Peyer's patch (tissue), 4 donors: ENCODE measurements around the gene SLC7A8. TPM values are rescaled to one million over a fixed set of nuclear protein-coding genes. Genes with fewer than 3 reads are reported as not detected.

Experiments
- DNase-seq, 3 donors: peaks; one replicate each; pipeline ENCODE4 v3.0.0-alpha.2; 2017 to 2019
- H3K27ac ChIP-seq, 4 donors: fragments of 200-600 bp; sonication (generic); one replicate each; pipeline ENCODE4 v1.5.1; 2016 to 2019
- H3K27me3 ChIP-seq, 2 donors: fragments of 200-600 bp; sonication (generic); one replicate each; pipeline ENCODE4 v1.5.1; 2019
- H3K36me3 ChIP-seq, 3 donors: fragments of 200-600 bp; sonication (generic); one replicate each; pipeline ENCODE4 v1.5.1; 2016 to 2019
- H3K4me1 ChIP-seq, 4 donors: fragments of 200-600 bp; sonication (generic); one replicate each; pipeline ENCODE4 v1.5.1; 2016 to 2019
- H3K4me3 ChIP-seq, 4 donors: fragments of 200-600 bp; sonication (generic); 1 replicate in 3 of 4; 2 replicates in 1 of 4; pipeline ENCODE4 v1.5.1; 2016 to 2019; ENCODE audit warnings: mild to moderate bottlenecking in 1 of 4
- H3K9me3 ChIP-seq, 4 donors: fragments of 200-600 bp; sonication (generic); one replicate each; pipeline ENCODE4 v1.5.1; 2016 to 2019; ENCODE audit warnings: mild to moderate bottlenecking in 1 of 4
- POLR2A ChIP-seq, 2 donors: fragments of 450-650 bp; IDR thresholded peaks; one replicate each; pipeline ENCODE4 v1.5.1; 2017; ENCODE audit warnings: antibody characterized with exemption in 2 of 2, mild to moderate bottlenecking in 2 of 2, moderate library complexity in 2 of 2
- total RNA-seq, 4 donors: library from RNA; depleted of rRNA; stranded (reverse); fragments of >200 nt; gene quantifications; one replicate each; pipeline ENCODE4 v1.1.0, GENCODE V29; 2016
- TF ChIP-seq, protein P1 (sequence below), 6 experiments: fragments of 450-650 bp in 4 of 6; fragments of 200-600 bp in 2 of 6; sonication (generic) in 1 of 6; IDR thresholded peaks; one replicate each; pipeline ENCODE4 v1.5.1; 2017 to 2019; ENCODE audit warnings: antibody characterized with exemption in 6 of 6, mild to moderate bottlenecking in 3 of 6, moderate library complexity in 1 of 6

The SLC7A8 gene
- total RNA-seq, 4 donors from 2014 or later, result 21.8 to 56.9 (median 35.0) TPM

DNA sequence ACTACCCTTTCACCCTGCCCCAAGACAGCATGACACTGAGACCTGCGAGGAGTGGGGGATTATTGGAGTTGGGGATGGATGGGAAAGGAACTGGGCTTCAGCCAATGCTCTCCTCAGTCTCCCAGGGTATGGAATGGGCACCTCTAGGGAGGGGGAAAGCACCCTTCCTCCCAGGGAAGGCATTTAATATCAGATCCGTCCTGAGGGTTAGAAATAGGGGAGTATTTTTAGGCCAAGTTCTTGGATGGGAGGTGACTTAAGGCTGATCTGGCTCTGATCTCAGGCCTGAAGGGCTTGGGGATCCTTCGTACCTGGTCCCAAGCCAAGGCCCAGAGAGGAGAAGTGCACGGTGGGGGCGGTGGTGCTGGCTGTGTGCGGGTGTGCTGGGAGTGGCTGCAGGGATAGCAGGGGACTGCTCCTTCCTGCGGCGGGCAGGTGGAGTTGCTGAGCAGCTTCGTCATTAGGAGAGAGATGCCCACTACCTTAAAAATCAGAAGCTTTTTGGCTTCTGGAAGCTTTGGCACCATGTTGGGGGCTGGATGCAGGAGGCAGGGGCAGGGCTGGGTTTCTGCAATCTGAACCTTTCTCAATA is 57.4 kb downstream of the SLC7A8 start:
- no peak for DNase-seq
- no peaks in the 10 kb centered on the region for H3K27me3 ChIP-seq
- peaks cover 0 to 7% (median 0%) of the 10 kb centered on the region in 4 donors for H3K4me1 ChIP-seq
- no peak overlapping the region for H3K27ac ChIP-seq
- H3K9me3 ChIP-seq, result no peaks in the 10 kb centered on the region
- TF ChIP-seq, protein P1, sequence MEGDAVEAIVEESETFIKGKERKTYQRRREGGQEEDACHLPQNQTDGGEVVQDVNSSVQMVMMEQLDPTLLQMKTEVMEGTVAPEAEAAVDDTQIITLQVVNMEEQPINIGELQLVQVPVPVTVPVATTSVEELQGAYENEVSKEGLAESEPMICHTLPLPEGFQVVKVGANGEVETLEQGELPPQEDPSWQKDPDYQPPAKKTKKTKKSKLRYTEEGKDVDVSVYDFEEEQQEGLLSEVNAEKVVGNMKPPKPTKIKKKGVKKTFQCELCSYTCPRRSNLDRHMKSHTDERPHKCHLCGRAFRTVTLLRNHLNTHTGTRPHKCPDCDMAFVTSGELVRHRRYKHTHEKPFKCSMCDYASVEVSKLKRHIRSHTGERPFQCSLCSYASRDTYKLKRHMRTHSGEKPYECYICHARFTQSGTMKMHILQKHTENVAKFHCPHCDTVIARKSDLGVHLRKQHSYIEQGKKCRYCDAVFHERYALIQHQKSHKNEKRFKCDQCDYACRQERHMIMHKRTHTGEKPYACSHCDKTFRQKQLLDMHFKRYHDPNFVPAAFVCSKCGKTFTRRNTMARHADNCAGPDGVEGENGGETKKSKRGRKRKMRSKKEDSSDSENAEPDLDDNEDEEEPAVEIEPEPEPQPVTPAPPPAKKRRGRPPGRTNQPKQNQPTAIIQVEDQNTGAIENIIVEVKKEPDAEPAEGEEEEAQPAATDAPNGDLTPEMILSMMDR (IDR thresholded peaks at IDR 0.05), result no peak
- TF ChIP-seq POLR2A (IDR thresholded peaks at IDR 0.05), result no peak
- H3K4me3 ChIP-seq, result no peak overlapping the region
- H3K36me3 ChIP-seq, result peaks cover 0 to 17% (median 0%) of the 10 kb centered on the region in 3 donors

DNA sequence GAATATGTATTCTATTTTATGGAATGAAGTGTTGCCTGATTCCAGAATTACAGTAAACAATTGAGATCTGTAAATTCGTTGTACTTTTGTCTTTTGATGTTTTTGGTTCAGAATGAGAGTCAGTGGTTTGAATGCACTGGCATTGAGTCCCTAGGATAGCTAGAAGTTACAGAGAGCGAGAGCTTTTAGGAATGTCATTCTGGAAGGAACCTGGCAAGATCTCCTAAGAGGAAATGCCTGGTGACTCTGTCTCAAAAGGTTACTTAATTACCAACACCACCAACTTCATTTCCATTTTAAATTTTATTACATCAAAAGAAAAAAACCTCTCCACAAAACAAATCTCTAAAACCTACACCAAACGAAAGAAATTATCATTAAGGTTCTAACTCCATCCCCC is 58.4 kb downstream of the SLC7A8 start:
- TF ChIP-seq POLR2A (IDR thresholded peaks at IDR 0.05), result no peak
- TF ChIP-seq, protein P1 (IDR thresholded peaks at IDR 0.05), result no peak
- Histone ChIP-seq H3K36me3 (peaks cover 0 to 17% (median 0%) of the 10 kb centered on the region in 3 donors), H3K27me3 (no peaks in the 10 kb centered on the region), H3K9me3 (no peaks in the 10 kb centered on the region), H3K4me1 (peaks cover 0 to 9% (median under 1%) of the 10 kb centered on the region in 4 donors), H3K4me3 (no peak overlapping the region), H3K27ac (no peak overlapping the region)
- no peak for DNase-seq

DNA sequence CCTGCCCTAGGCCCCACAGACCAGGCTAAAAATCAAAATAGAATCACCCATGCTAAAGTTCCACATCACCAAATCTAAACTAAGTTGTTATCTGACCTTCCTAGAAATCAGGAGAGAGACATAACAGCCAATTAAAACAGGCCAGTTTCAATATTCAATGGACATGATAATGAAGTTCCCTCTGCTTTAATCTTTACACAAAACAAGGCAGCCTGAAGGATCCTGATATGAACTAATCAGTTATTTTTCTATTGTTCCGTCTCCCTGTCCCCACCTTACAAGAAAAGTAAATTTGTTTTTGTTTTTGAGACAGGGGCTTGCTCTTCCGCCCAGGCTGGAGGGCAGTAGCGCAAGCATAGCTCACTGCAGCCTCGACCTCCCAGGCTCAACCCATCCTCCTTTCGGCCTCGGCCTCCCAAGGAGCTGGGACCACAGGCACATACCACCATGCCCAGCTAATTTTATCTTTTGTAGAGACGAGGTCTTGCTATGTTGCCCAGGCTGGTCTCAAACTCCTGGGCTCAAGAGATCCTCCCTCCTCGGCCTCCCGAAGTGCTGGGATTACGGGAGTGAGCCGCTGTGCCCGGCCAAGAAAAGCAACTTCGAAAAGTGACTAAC is 59.0 kb downstream of the SLC7A8 start:
- Histone ChIP-seq H3K4me1 (peaks cover 0 to 13% (median 2%) of the 10 kb centered on the region in 4 donors), H3K27me3 (no peaks in the 10 kb centered on the region), H3K27ac (no peak overlapping the region), H3K9me3 (no peaks in the 10 kb centered on the region), H3K4me3 (no peak overlapping the region), H3K36me3 (peaks cover 0 to 17% (median 0%) of the 10 kb centered on the region in 3 donors)
- no peak for DNase-seq
- TF ChIP-seq, protein P1 (IDR thresholded peaks at IDR 0.05), result no peak
- no peak for TF ChIP-seq POLR2A (IDR thresholded peaks at IDR 0.05)

DNA sequence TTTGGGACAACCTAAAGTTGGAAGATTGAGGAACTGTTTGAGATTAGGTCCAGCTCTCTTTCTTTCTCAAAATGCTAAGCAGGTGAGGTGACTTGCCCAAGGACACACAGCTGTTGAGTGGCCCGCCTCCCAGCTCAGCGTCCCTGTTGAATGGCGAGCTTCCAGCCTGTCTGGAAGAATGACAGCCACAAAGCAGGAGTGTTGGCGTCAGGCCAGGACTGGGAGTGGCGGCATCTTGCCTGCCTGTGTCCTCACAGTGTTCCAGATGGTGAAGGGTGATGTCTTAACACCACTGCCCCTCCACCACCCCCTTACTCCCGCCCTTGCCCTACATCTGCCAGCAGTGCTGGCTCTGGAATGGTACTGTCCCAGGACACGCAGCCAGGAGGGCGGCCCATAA is 60.0 kb downstream of the SLC7A8 start:
- H3K36me3 ChIP-seq, result peaks cover 0 to 11% (median 0%) of the 10 kb centered on the region in 3 donors
- H3K4me1 ChIP-seq, result peaks cover 0 to 17% (median 5%) of the 10 kb centered on the region in 4 donors
- H3K27ac ChIP-seq, result no peak overlapping the region
- H3K4me3 ChIP-seq, result no peak overlapping the region
- H3K27me3 ChIP-seq, result no peaks in the 10 kb centered on the region
- DNase-seq, result peak in 2 of 3 donors; percentile 89 to 90
- no peak for TF ChIP-seq POLR2A (IDR thresholded peaks at IDR 0.05)
- TF ChIP-seq, protein P1 (IDR thresholded peaks at IDR 0.05), result no peak
- H3K9me3 ChIP-seq, result no peaks in the 10 kb centered on the region

DNA sequence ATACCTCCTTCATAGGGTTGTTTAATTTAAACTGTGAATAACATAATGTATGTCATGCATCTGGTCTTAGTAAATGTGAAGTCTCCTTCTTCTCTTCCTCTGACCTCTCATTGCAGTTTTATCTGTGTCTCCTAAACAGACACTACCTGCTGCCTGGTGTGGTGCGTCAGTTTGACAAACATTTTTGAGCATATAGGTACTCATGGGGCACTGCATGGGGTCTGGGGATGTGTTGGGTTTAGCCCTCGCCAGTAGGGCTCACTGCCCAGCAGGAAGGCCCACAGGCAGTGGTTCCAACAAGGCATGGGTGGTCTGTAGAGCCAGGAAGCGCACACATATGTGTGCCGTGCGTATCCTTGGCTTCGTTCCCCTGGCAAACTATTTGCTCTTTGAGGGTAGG is 61.4 kb downstream of the SLC7A8 start:
- no peak overlapping the region for H3K4me3 ChIP-seq
- peaks cover 0 to 17% (median 5%) of the 10 kb centered on the region in 4 donors for H3K4me1 ChIP-seq
- H3K36me3 ChIP-seq, result peaks cover 0 to 5% (median 0%) of the 10 kb centered on the region in 3 donors
- peak overlapping the region in 1 of 4 donors; percentile 84 for H3K27ac ChIP-seq
- H3K9me3 ChIP-seq, result no peaks in the 10 kb centered on the region
- TF ChIP-seq, protein P1 (IDR thresholded peaks at IDR 0.05), result no peak
- TF ChIP-seq POLR2A (IDR thresholded peaks at IDR 0.05), result no peak
- DNase-seq, result no peak
- no peaks in the 10 kb centered on the region for H3K27me3 ChIP-seq
